ENCODE results near the gene PHTF1.

- TF ChIP-seq POLR2A (IDR thresholded peaks at IDR 0.05): peak; percentile 5 to 54
- TF ChIP-seq CTCF (IDR thresholded peaks at IDR 0.05): no peak
- TF ChIP-seq POLR2AphosphoS5 (IDR thresholded peaks at IDR 0.05): peak; percentile 33 to 79 (median 62)
These were observed at the start of gene PHTF1 for GRCh38 chr1:113759333-113760101.
